GM23338 (cell line): ENCODE results near the gene OGFRL1.

Experiments used
- CREB1 ChIP-seq: fragments of 250-450 bp; sonication (Bioruptor Pico); IDR thresholded peaks from 2 replicates; pipeline ENCODE4 v1.5.0; 2020; ENCODE audit warnings: low read depth, mild to moderate bottlenecking, moderate library complexity
- CTCF ChIP-seq, 2 experiments: fragments of 200-600 bp in 1 of 2; sonication (generic) in 1 of 2; conservative IDR thresholded peaks; 2 replicates each; pipeline versions ENCODE4 v1.5.1 to v1.6.1; 2016 to 2017; ENCODE audit warnings: antibody characterized with exemption in 2 of 2, low read depth in 2 of 2, mild to moderate bottlenecking in 2 of 2, moderate library complexity in 1 of 2
- EZH2 ChIP-seq: fragments of 200-600 bp; sonication (generic); IDR thresholded peaks from one replicate; pipeline ENCODE4 v1.8.0; 2017; ENCODE audit warnings: antibody characterized with exemption, mild to moderate bottlenecking, low read depth; ENCODE audit not compliant: unreplicated experiment
- EZH2phosphoT487 ChIP-seq: fragments of 200-600 bp; sonication (generic); IDR thresholded peaks from one replicate; pipeline ENCODE4 v1.8.1; 2018; ENCODE audit warnings: antibody characterized with exemption; ENCODE audit not compliant: unreplicated experiment
- JUNB ChIP-seq: IDR thresholded peaks from one replicate; pipeline ENCODE4 v1.6.1; 2016; ENCODE audit warnings: antibody characterized with exemption; ENCODE audit not compliant: unreplicated experiment
- POLR2AphosphoS5 ChIP-seq: IDR thresholded peaks from 2 replicates; pipeline ENCODE4 v1.6.1; 2016; ENCODE audit warnings: antibody characterized with exemption, low read depth
- REST ChIP-seq: IDR thresholded peaks from one replicate; pipeline ENCODE4 v1.6.1; 2018; ENCODE audit warnings: antibody characterized with exemption; ENCODE audit not compliant: unreplicated experiment
- STAT1 ChIP-seq: IDR thresholded peaks from one replicate; pipeline ENCODE4 v1.6.1; 2016; ENCODE audit warnings: antibody characterized with exemption; ENCODE audit not compliant: unreplicated experiment
- ZNF114 ChIP-seq: fragments of 250-450 bp; sonication (Bioruptor Pico); IDR thresholded peaks from 2 replicates; pipeline ENCODE4 v1.5.0; 2020; ENCODE audit warnings: mild to moderate bottlenecking, moderate library complexity

- TF ChIP-seq CTCF (conservative IDR thresholded peaks at IDR 0.05; ENCODE audit: low read depth in 2 of 2): no peak
- no peak for TF ChIP-seq EZH2phosphoT487
- no peak for TF ChIP-seq ZNF114 (CRISPR knock-in tag)
- TF ChIP-seq POLR2AphosphoS5: no peak
- no peak for TF ChIP-seq EZH2
- TF ChIP-seq REST: no peak
- TF ChIP-seq JUNB: no peak
- no peak for TF ChIP-seq CREB1 (CRISPR knock-in tag)
- TF ChIP-seq STAT1: no peak
Measured at GRCh38 chr6:71259888-71260604, 28.6 kb upstream of the OGFRL1 start.
